IMR-90 (cell line): ENCODE data around the gene TDRD3.

Source experiments
- BHLHE40 ChIP-seq: fragments of 150-350 bp; IDR thresholded peaks from 2 replicates; pipeline ENCODE4 v1.6.1; 2016; ENCODE audit warnings: mild to moderate bottlenecking, low read depth, low read length
- CTCF ChIP-seq: conservative IDR thresholded peaks from 2 replicates; pipeline ENCODE4 v1.5.1; 2012; ENCODE audit warnings: mild to moderate bottlenecking, low read depth, low read length, improper control_type of control experiment
- FOS ChIP-seq: fragments of 150-350 bp; IDR thresholded peaks from 2 replicates; pipeline ENCODE4 v1.6.1; 2016; ENCODE audit warnings: low read depth, low read length
- MAZ ChIP-seq: IDR thresholded peaks from 2 replicates; pipeline ENCODE4 v1.6.1; 2012; ENCODE audit warnings: low read depth, mild to moderate bottlenecking, low read length, improper control_type of control experiment, moderate library complexity, borderline replicate concordance
- POLR2A ChIP-seq: IDR thresholded peaks from 2 replicates; pipeline ENCODE4 v1.6.1; 2012; ENCODE audit warnings: mild to moderate bottlenecking, low read depth, low read length
- RFX5 ChIP-seq: IDR thresholded peaks from 2 replicates; pipeline ENCODE4 v1.8.0; 2012; ENCODE audit warnings: low read depth, mild to moderate bottlenecking, low read length, moderate library complexity
- SMC3 ChIP-seq: fragments of 150-350 bp; IDR thresholded peaks from 2 replicates; pipeline ENCODE4 v1.6.1; 2016; ENCODE audit warnings: low read depth, mild to moderate bottlenecking, antibody characterized with exemption, low read length, moderate library complexity

GRCh38 chr13:60571571-60571970, 174.6 kb downstream of the TDRD3 start:
- TF ChIP-seq CTCF (no peak), POLR2A (no peak), BHLHE40 (no peak), FOS (no peak), MAZ (no peak), RFX5 (no peak), SMC3 (no peak)
